ENCODE results near the gene WDR90.

WDR90 gene

GRCh38 chr16:692356-693108, 43.4 kb downstream of the WDR90 start:
- DNase-seq, result no peak

- DNase-seq, result no peak
Measured at GRCh38 chr16:693364-693763, 44.2 kb downstream of the WDR90 start.

- DNase-seq, result no peak
Measured at GRCh38 chr16:693766-694165, 44.6 kb downstream of the WDR90 start.

- DNase-seq, result no peak
Measured at GRCh38 chr16:694187-694862, 45.2 kb downstream of the WDR90 start.

GRCh38 chr16:694863-695354, 45.7 kb downstream of the WDR90 start:
- DNase-seq, result no peak

GRCh38 chr16:695355-696089, 46.4 kb downstream of the WDR90 start:
- no peak for DNase-seq

- no peak for DNase-seq
Measured at GRCh38 chr16:698911-699671, 49.9 kb downstream of the WDR90 start.

GRCh38 chr16:700684-701584, 51.8 kb downstream of the WDR90 start:
- no peak for DNase-seq

- no peak for DNase-seq
Measured at GRCh38 chr16:702341-702740, 53.2 kb downstream of the WDR90 start.

- no peak for DNase-seq
Measured at GRCh38 chr16:703406-703805, 54.2 kb downstream of the WDR90 start.

- no peak for DNase-seq
Measured at GRCh38 chr16:704047-704446, 54.9 kb downstream of the WDR90 start.

- no peak for DNase-seq
Measured at GRCh38 chr16:704552-705380, 55.6 kb downstream of the WDR90 start.

GRCh38 chr16:705431-706188, 56.4 kb downstream of the WDR90 start, which contains the start of gene FBXL16:
Gene FBXL16 (minus strand): TSS chr16:705801. CDS start chr16:697405, 8,396 bp downstream.
- DNase-seq, result no peak

- DNase-seq, result no peak
Measured at GRCh38 chr16:706189-707061, 57.3 kb downstream of the WDR90 start.

- DNase-seq, result no peak
Measured at GRCh38 chr16:707062-707538, 57.9 kb downstream of the WDR90 start.

GRCh38 chr16:708019-708418, 58.9 kb downstream of the WDR90 start:
- DNase-seq, result no peak

GRCh38 chr16:708959-709358, 59.8 kb downstream of the WDR90 start:
- DNase-seq, result no peak

GRCh38 chr16:709566-710499, 60.7 kb downstream of the WDR90 start:
- peak; percentile 79 for DNase-seq
